Measurements from ENCODE around the gene ADCK1. TPM values are rescaled to one million over a fixed set of nuclear protein-coding genes. Genes with fewer than 3 reads are reported as not detected.

ADCK1 gene
- polyA plus RNA-seq, 1 experiment, result 4.8 TPM

DNA sequence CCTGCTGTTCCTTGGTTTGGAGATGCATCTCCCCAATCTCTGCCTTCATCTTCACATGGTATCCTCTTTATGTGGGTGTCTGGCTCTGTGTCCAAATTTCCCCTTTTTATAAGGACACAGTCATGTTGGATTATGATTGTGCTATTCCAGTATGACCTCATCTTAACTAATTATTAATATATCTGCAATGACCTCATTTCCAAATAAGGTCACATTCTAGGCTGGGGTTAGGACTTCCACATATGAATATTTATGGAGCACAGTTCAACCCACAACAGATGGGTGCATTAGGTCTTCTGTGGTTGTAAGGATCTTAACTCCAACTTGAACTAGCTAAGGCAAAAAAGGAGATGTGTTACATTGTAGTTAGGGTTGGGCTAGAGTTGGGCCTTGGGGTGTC, 69.4 kb downstream of the ADCK1 start:
- ChIA-PET POLR2A (no interaction called here), CTCF (no interaction called here)
- H3K27me3 ChIP-seq (ENCODE audit: control insufficient read depth, insufficient read depth, low read length), result no peaks in the 10 kb centered on the region
- DNase-seq (ENCODE audit: low read depth, low spot score), result no peak
- TF ChIP-seq, protein P1, sequence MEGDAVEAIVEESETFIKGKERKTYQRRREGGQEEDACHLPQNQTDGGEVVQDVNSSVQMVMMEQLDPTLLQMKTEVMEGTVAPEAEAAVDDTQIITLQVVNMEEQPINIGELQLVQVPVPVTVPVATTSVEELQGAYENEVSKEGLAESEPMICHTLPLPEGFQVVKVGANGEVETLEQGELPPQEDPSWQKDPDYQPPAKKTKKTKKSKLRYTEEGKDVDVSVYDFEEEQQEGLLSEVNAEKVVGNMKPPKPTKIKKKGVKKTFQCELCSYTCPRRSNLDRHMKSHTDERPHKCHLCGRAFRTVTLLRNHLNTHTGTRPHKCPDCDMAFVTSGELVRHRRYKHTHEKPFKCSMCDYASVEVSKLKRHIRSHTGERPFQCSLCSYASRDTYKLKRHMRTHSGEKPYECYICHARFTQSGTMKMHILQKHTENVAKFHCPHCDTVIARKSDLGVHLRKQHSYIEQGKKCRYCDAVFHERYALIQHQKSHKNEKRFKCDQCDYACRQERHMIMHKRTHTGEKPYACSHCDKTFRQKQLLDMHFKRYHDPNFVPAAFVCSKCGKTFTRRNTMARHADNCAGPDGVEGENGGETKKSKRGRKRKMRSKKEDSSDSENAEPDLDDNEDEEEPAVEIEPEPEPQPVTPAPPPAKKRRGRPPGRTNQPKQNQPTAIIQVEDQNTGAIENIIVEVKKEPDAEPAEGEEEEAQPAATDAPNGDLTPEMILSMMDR (IDR thresholded peaks at IDR 0.05; ENCODE audit: low read depth, low read length), result no peak
- H3K9me3 ChIP-seq (ENCODE audit: control insufficient read depth, insufficient read depth, low read length), result no peaks in the 10 kb centered on the region
- no peak overlapping the region for H3K4me3 ChIP-seq (ENCODE audit: low read depth, low read length)
- H3K27ac ChIP-seq (ENCODE audit: low read depth, low read length), result no peak overlapping the region

DNA sequence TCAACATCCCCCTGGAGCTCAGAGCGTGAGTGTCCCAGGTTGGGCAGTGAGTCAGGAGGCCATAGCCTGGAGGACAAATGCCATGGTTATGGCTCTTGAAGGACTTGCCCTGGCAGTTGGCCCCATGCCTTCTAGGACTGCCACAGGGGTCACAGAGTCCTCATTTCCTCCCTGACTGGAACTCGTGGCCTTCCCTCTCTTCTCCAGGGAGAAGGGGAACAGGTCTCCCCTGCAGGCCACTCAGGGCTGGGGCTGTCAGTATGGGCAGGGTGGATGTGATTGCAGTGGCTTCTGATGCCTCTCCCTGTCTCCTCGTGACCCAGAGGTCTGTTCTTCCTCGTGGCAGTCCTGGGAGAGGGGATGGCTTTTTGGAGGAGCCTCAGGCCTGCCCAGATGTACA, 70.7 kb downstream of the ADCK1 start:
- CTCF ChIA-PET, result interaction anchor here (0.6 to 0.9 kb wide), 2 partner anchors 9 to 10 kb away, joined by 3 to 5 read pairs; no protein-coding TSS in a partner anchor
- POLR2A ChIA-PET, result no interaction called here
- H3K27ac ChIP-seq (ENCODE audit: low read depth, low read length), result no peak overlapping the region
- DNase-seq (ENCODE audit: low read depth, low spot score), result no peak
- TF ChIP-seq, protein P1 (IDR thresholded peaks at IDR 0.05; ENCODE audit: low read depth, low read length), result no peak
- H3K4me3 ChIP-seq (ENCODE audit: low read depth, low read length), result no peak overlapping the region
- no peaks in the 10 kb centered on the region for H3K9me3 ChIP-seq (ENCODE audit: control insufficient read depth, insufficient read depth, low read length)
- no peaks in the 10 kb centered on the region for H3K27me3 ChIP-seq (ENCODE audit: control insufficient read depth, insufficient read depth, low read length)

DNA sequence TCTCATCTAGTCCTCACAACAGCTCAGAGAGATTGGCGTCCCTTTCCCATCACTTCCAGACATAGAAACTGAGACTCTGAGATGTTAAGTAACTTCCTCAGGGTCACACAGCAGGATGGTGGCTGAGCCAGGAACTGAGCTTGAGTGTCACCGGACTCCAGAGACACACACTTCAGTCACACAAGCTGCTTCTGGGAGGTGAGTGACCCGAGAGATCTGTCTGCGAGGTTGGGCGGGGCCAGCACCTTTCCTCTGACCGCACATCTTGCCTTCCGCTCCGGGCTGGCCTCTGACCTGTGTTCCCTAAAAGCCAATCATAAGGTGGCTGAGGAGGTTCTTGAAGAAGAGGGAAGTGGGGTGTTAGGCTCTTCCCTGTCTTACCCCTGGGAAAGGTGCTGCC, 72.2 kb downstream of the ADCK1 start:
- no peaks in the 10 kb centered on the region for H3K9me3 ChIP-seq (ENCODE audit: control insufficient read depth, insufficient read depth, low read length)
- no peak for DNase-seq (ENCODE audit: low read depth, low spot score)
- ChIA-PET POLR2A (no interaction called here), CTCF (interaction anchor here (0.6 to 3.2 kb wide), 2 partner anchors 10 to 12 kb away, joined by 4 to 16 read pairs; no protein-coding TSS in a partner anchor)
- H3K4me3 ChIP-seq (ENCODE audit: low read depth, low read length), result no peak overlapping the region
- no peaks in the 10 kb centered on the region for H3K27me3 ChIP-seq (ENCODE audit: control insufficient read depth, insufficient read depth, low read length)
- H3K27ac ChIP-seq (ENCODE audit: low read depth, low read length), result no peak overlapping the region
- TF ChIP-seq, protein P1 (IDR thresholded peaks at IDR 0.05; ENCODE audit: low read depth, low read length), result no peak

DNA sequence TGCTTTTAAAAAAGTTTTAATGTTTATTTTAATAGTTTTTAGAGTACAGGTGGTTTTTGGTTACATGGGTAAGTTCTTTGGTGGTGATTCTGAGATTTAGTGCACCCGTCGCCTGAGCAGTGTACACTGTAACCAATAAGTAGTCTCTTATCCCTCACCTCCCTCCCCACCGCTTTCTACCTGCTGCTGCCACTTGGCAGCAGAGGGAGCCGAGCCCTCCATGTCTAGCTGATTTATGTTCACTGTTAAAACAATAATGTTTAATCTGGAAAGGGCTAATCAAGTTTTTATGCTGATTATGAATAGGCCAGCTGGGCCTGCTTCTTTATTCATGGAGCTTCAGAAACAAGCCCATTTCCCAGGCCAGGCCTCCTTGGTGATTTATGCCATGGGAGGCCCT, 73.1 kb downstream of the ADCK1 start:
- POLR2A ChIA-PET, result no interaction called here
- no peaks in the 10 kb centered on the region for H3K9me3 ChIP-seq (ENCODE audit: control insufficient read depth, insufficient read depth, low read length)
- CTCF ChIA-PET, result interaction anchor here (3.2 kb wide), 1 partner anchor 11 kb away, joined by 16 read pairs; no protein-coding TSS in a partner anchor

DNA sequence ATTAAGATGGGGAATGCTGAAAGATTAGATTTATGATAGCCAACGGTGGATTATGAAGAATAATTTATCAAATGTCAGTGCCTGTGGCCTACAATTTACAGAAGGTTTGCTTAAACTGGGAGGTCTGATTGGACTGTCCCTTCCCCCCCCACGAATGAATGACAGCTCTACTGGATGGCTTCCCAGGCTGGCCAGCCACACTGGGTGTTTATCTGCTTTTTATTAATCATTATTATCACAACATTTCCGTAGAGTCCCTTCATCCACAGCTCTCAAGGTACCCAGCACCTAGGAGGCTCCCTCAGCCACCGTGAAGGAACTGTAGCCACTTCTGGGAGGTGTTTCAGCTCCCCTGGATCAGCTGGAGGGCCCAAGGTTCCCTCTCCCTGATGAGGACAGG, 78.9 kb downstream of the ADCK1 start:
- Histone ChIP-seq H3K4me3 (ENCODE audit: low read depth, low read length) (no peak overlapping the region), H3K9me3 (ENCODE audit: control insufficient read depth, insufficient read depth, low read length) (no peaks in the 10 kb centered on the region), H3K27me3 (ENCODE audit: control insufficient read depth, insufficient read depth, low read length) (no peaks in the 10 kb centered on the region), H3K27ac (ENCODE audit: low read depth, low read length) (no peak overlapping the region)
- CTCF ChIA-PET, result interaction anchor here (2.0 kb wide), 1 partner anchor 17 kb away, joined by 6 read pairs; no protein-coding TSS in a partner anchor
- TF ChIP-seq, protein P1 (IDR thresholded peaks at IDR 0.05; ENCODE audit: low read depth, low read length), result no peak
- no peak for DNase-seq (ENCODE audit: low read depth, low spot score)
- POLR2A ChIA-PET, result no interaction called here

More for the DNA sequence above, 73.1 kb downstream of the ADCK1 start:
- Histone ChIP-seq H3K4me3 (ENCODE audit: low read depth, low read length) (no peak overlapping the region), H3K27ac (ENCODE audit: low read depth, low read length) (no peak overlapping the region), H3K27me3 (ENCODE audit: control insufficient read depth, insufficient read depth, low read length) (no peaks in the 10 kb centered on the region)
- TF ChIP-seq, protein P1 (IDR thresholded peaks at IDR 0.05; ENCODE audit: low read depth, low read length), result no peak
- no peak for DNase-seq (ENCODE audit: low read depth, low spot score)

Data from AG04450 (cell line).